Mesenchymal stem cell (in vitro differentiated cells and primary cell): Measurements from ENCODE around the gene TTLL11.

Source experiments
- DNase-seq: peaks from one replicate; pipeline ENCODE4 v3.0.0-alpha.2; 2013
- H2AFZ ChIP-seq: one replicate; pipeline ENCODE4 v1.6.1; 2013; ENCODE audit warnings: low read depth, mild to moderate bottlenecking, control low read depth, inconsistent platforms, low read length, moderate library complexity
- H2AK5ac ChIP-seq: 2 replicates; pipeline ENCODE4 v1.6.1; 2013; ENCODE audit warnings: low read length, moderate library complexity, mild to moderate bottlenecking, inconsistent platforms; ENCODE audit not compliant: severe bottlenecking
- H2BK120ac ChIP-seq: one replicate; pipeline ENCODE4 v1.6.1; 2013; ENCODE audit warnings: low read depth, mild to moderate bottlenecking, inconsistent platforms, low read length, moderate library complexity
- H2BK12ac ChIP-seq, 2 experiments: one replicate each; pipeline ENCODE4 v1.6.1; 2013; ENCODE audit warnings: inconsistent platforms in 2 of 2, low read length in 2 of 2, mild to moderate bottlenecking in 2 of 2, moderate library complexity in 2 of 2, control low read depth in 1 of 2
- H2BK15ac ChIP-seq: one replicate; pipeline ENCODE4 v1.6.1; 2013; ENCODE audit warnings: mild to moderate bottlenecking, low read depth, inconsistent platforms; ENCODE audit not compliant: poor library complexity, severe bottlenecking
- H2BK5ac ChIP-seq: 2 replicates; pipeline ENCODE4 v1.6.1; 2013; ENCODE audit warnings: low read depth, mild to moderate bottlenecking, low read length, control low read depth, inconsistent platforms; ENCODE audit not compliant: poor library complexity, severe bottlenecking
- H3K14ac ChIP-seq, 2 experiments: one replicate each; pipeline ENCODE4 v1.6.1; 2013; ENCODE audit warnings: inconsistent platforms in 2 of 2, low read length in 2 of 2, control low read depth in 1 of 2, mild to moderate bottlenecking in 1 of 2, moderate library complexity in 1 of 2
- H3K18ac ChIP-seq, 2 experiments: one replicate each; pipeline ENCODE4 v1.6.1; 2013; ENCODE audit warnings: inconsistent platforms in 2 of 2, low read length in 2 of 2, control low read depth in 1 of 2, low read depth in 1 of 2, mild to moderate bottlenecking in 1 of 2
- H3K23ac ChIP-seq, 2 experiments: one replicate each; pipeline ENCODE4 v1.6.1; 2013; ENCODE audit warnings: inconsistent platforms in 2 of 2, low read length in 2 of 2, mild to moderate bottlenecking in 2 of 2, moderate library complexity in 2 of 2, control low read depth in 1 of 2
- H3K27ac ChIP-seq: 2 replicates; pipeline ENCODE4 v1.5.1; 2013; ENCODE audit warnings: mild to moderate bottlenecking, moderate library complexity, low read length, control low read depth, inconsistent platforms; ENCODE audit not compliant: poor library complexity, severe bottlenecking
- H3K27me3 ChIP-seq, 2 experiments: 2 replicates each; pipeline versions ENCODE4 v1.6.1 to v1.7.0; 2013; ENCODE audit warnings: low read length in 2 of 2, mild to moderate bottlenecking in 2 of 2, moderate library complexity in 2 of 2, control low read depth in 1 of 2, inconsistent platforms in 1 of 2; ENCODE audit not compliant: control insufficient read depth in 1 of 2, insufficient read depth in 1 of 2
- H3K36me3 ChIP-seq, 2 experiments: 2 replicates each; pipeline versions ENCODE4 v1.6.1 to v1.7.0; 2013; ENCODE audit warnings: low read length in 2 of 2, control low read depth in 1 of 2, inconsistent platforms in 1 of 2, low read depth in 1 of 2, mild to moderate bottlenecking in 1 of 2; ENCODE audit not compliant: insufficient read depth in 2 of 2, control insufficient read depth in 1 of 2
- H3K4ac ChIP-seq, 2 experiments: one replicate each; pipeline ENCODE4 v1.6.1; 2013; ENCODE audit warnings: inconsistent platforms in 2 of 2, low read length in 2 of 2, mild to moderate bottlenecking in 2 of 2, moderate library complexity in 2 of 2, control low read depth in 1 of 2, low read depth in 1 of 2
- H3K4me1 ChIP-seq: 2 replicates; pipeline ENCODE4 v1.6.1; 2013; ENCODE audit warnings: low read depth, low read length, control low read depth; ENCODE audit not compliant: control insufficient read depth, insufficient read depth
- H3K4me2 ChIP-seq: 2 replicates; pipeline ENCODE4 v1.6.1; 2013; ENCODE audit warnings: low read length, mild to moderate bottlenecking, inconsistent platforms; ENCODE audit not compliant: poor library complexity, severe bottlenecking
- H3K4me3 ChIP-seq, 2 experiments: 2 replicates each; pipeline versions ENCODE4 v1.5.1 to v1.7.0; 2013; ENCODE audit warnings: low read length in 2 of 2, mild to moderate bottlenecking in 2 of 2, control low read depth in 1 of 2, low read depth in 1 of 2; ENCODE audit not compliant: insufficient read depth in 1 of 2
- H3K79me1 ChIP-seq: replicated peaks from 2 replicates; pipeline ENCODE4 v1.6.1; 2013; ENCODE audit warnings: mild to moderate bottlenecking, control low read depth, low read length, inconsistent platforms; ENCODE audit not compliant: poor library complexity, severe bottlenecking
- H3K9ac ChIP-seq: 2 replicates; pipeline ENCODE4 v1.7.0; 2013; ENCODE audit warnings: mild to moderate bottlenecking, low read length, moderate library complexity
- H3K9me3 ChIP-seq: 2 replicates; pipeline ENCODE4 v1.7.0; 2013; ENCODE audit warnings: mild to moderate bottlenecking, low read length; ENCODE audit not compliant: control insufficient read depth
- H4K8ac ChIP-seq: one replicate; pipeline ENCODE4 v1.6.1; 2013; ENCODE audit warnings: inconsistent platforms, mild to moderate bottlenecking, low read length, moderate library complexity
- H4K91ac ChIP-seq: one replicate; pipeline ENCODE4 v1.6.1; 2013; ENCODE audit warnings: mild to moderate bottlenecking, low read length, inconsistent platforms
- WGBS: methylation state at CpG from one replicate; pipeline ENCODE4 v1.1.7; 2013; ENCODE audit warnings: mixed read lengths; 5-methylcytosine and 5-hydroxymethylcytosine counted together

The TTLL11 gene

GRCh38 chr9:122087406-122088200 is 5.5 kb downstream of the TTLL11 start:
- H2AFZ ChIP-seq: no peak overlapping the region
- H3K23ac ChIP-seq: no peak overlapping the region
- no peaks in the 10 kb centered on the region for H3K9me3 ChIP-seq
- no peak overlapping the region for H3K18ac ChIP-seq
- no peak overlapping the region for H3K9ac ChIP-seq
- no peak overlapping the region for H2BK5ac ChIP-seq
- H3K4me1 ChIP-seq: peaks cover 6% of the 10 kb centered on the region
- H3K27me3 ChIP-seq: no peaks in the 10 kb centered on the region
- no peak overlapping the region for H2BK15ac ChIP-seq
- H3K4ac ChIP-seq: no peak overlapping the region
- H3K14ac ChIP-seq: no peak overlapping the region
- no peaks in the 10 kb centered on the region for H3K36me3 ChIP-seq
- H4K91ac ChIP-seq: peak overlapping the region; percentile 16
- no peak overlapping the region for H4K8ac ChIP-seq
- no peak overlapping the region for H3K4me3 ChIP-seq
- 93% methylated on average over 8 of the region's 8 CpGs for WGBS
- peaks cover 41% of the 10 kb centered on the region for H3K79me1 ChIP-seq
- no peak overlapping the region for H2AK5ac ChIP-seq
- peak; percentile 63 for DNase-seq
- H2BK12ac ChIP-seq: no peak overlapping the region
- no peak overlapping the region for H3K27ac ChIP-seq
- no peak overlapping the region for H3K4me2 ChIP-seq
- H2BK120ac ChIP-seq: no peak overlapping the region

GRCh38 chr9:122086873-122087272 is 6.2 kb downstream of the TTLL11 start:
- Histone ChIP-seq H3K14ac (no peak overlapping the region), H2AFZ (no peak overlapping the region), H3K27ac (no peak overlapping the region), H2BK12ac (no peak overlapping the region), H3K9ac (no peak overlapping the region), H3K4ac (no peak overlapping the region), H3K4me1 (no peaks in the 10 kb centered on the region), H3K18ac (no peak overlapping the region), H3K9me3 (no peaks in the 10 kb centered on the region), H2AK5ac (no peak overlapping the region), H3K4me2 (no peak overlapping the region), H2BK120ac (no peak overlapping the region), H4K91ac (no peak overlapping the region), H3K27me3 (no peaks in the 10 kb centered on the region), H2BK5ac (no peak overlapping the region), H3K36me3 (no peaks in the 10 kb centered on the region), H2BK15ac (no peak overlapping the region), H3K23ac (no peak overlapping the region), H3K4me3 (no peak overlapping the region), H4K8ac (no peak overlapping the region), H3K79me1 (peaks cover 34% of the 10 kb centered on the region)
- WGBS: no CpG with 5 or more reads among the region's 1 CpG
- no peak for DNase-seq

GRCh38 chr9:122085260-122085659 is 7.8 kb downstream of the TTLL11 start:
- Histone ChIP-seq H2BK120ac (no peak overlapping the region), H2BK15ac (no peak overlapping the region), H3K27me3 (no peaks in the 10 kb centered on the region), H2BK5ac (no peak overlapping the region), H3K36me3 (no peaks in the 10 kb centered on the region), H3K4me2 (no peak overlapping the region), H3K4me3 (no peak overlapping the region), H2AFZ (no peak overlapping the region), H3K9me3 (no peaks in the 10 kb centered on the region), H3K18ac (no peak overlapping the region), H3K79me1 (peaks cover 23% of the 10 kb centered on the region), H3K4me1 (no peaks in the 10 kb centered on the region), H3K9ac (no peak overlapping the region), H3K27ac (no peak overlapping the region), H2AK5ac (no peak overlapping the region), H2BK12ac (no peak overlapping the region), H3K14ac (no peak overlapping the region), H4K8ac (no peak overlapping the region), H3K4ac (no peak overlapping the region), H4K91ac (no peak overlapping the region), H3K23ac (no peak overlapping the region)
- DNase-seq: no peak
- 97% methylated on average over 1 of the region's 1 CpG for WGBS

GRCh38 chr9:122084026-122084675 is 9.0 kb downstream of the TTLL11 start:
- no peaks in the 10 kb centered on the region for H3K4me1 ChIP-seq
- no peak overlapping the region for H3K4me3 ChIP-seq
- H3K9me3 ChIP-seq: peaks cover 1% of the 10 kb centered on the region
- H3K4me2 ChIP-seq: no peak overlapping the region
- H2BK5ac ChIP-seq: no peak overlapping the region
- no peak overlapping the region for H2AFZ ChIP-seq
- no peak overlapping the region for H2AK5ac ChIP-seq
- H3K79me1 ChIP-seq: peaks cover 22% of the 10 kb centered on the region
- no peak overlapping the region for H4K91ac ChIP-seq
- no peak overlapping the region for H4K8ac ChIP-seq
- no peak overlapping the region for H3K27ac ChIP-seq
- H3K14ac ChIP-seq: no peak overlapping the region
- H2BK15ac ChIP-seq: no peak overlapping the region
- no peak overlapping the region for H3K23ac ChIP-seq
- no peaks in the 10 kb centered on the region for H3K27me3 ChIP-seq
- DNase-seq: no peak
- H2BK120ac ChIP-seq: no peak overlapping the region
- no peak overlapping the region for H2BK12ac ChIP-seq
- no peak overlapping the region for H3K4ac ChIP-seq
- H3K18ac ChIP-seq: no peak overlapping the region
- no peaks in the 10 kb centered on the region for H3K36me3 ChIP-seq
- WGBS: 84% methylated on average over 7 of the region's 9 CpGs
- no peak overlapping the region for H3K9ac ChIP-seq
